ENCODE measurements around the gene CACNA1C. TPM values are rescaled to one million over a fixed set of nuclear protein-coding genes. Genes with fewer than 3 reads are reported as not detected.

The CACNA1C gene
- total and polyA plus RNA-seq, 2 donors (not counting 1 experiment from before 2014, with no cell fraction given): 7.6 to 11.4 TPM

DNA sequence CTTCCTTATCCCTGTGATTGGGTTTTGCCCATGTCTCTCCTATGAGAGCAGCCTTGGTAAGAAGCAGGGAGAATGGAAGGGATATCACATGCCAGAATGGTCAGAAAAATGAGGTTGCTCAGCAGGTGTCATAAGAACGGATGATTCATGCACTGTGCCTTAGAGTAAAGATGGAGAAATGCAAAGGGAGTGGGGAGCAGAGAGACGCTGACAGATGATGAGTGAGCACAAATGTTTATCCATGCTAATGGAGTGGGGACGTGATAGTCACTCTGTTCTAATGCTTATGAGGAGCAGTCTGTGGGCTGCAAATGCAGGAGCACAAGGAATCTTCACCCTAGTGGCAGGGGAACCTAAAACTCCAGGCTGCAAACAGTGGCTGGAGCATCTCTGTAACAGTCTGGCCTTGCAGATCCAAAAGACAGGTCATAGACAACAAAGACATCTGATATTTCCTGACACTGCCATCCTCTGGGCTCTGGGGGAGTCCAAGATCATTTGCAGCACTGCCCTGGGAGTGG is 243.2 kb downstream of the CACNA1C start:
- DNase-seq (ENCODE audit: low read depth in 2 of 2): peak; percentile 68 to 81
- Histone ChIP-seq H3K27ac (ENCODE audit: insufficient read depth, low read length) (no peak overlapping the region), H3K4me2 (ENCODE audit: extremely low read depth, insufficient read depth, low read length) (no peak overlapping the region), H3K27me3 (ENCODE audit: control insufficient read depth, insufficient read depth, low read length) (no peaks in the 10 kb centered on the region), H3K4me3 (replicated peaks in 1 of 4; ENCODE audit: control extremely low read depth in 1 of 4, insufficient read depth in 1 of 4, low read depth in 3 of 4, low read length in 4 of 4) (no peak overlapping the region), H3K9me3 (ENCODE audit: control insufficient read depth, insufficient read depth, low read depth, low read length) (no peaks in the 10 kb centered on the region), H4K20me1 (ENCODE audit: control insufficient read depth, extremely low read depth, insufficient read depth, low read length) (no peaks in the 10 kb centered on the region), H2AFZ (ENCODE audit: low read length) (no peak overlapping the region), H3K4me1 (ENCODE audit: control insufficient read depth, extremely low read depth, insufficient read depth, low read length) (peaks cover 17% of the 10 kb centered on the region), H3K36me3 (ENCODE audit: control insufficient read depth, insufficient read depth, low read length) (no peaks in the 10 kb centered on the region), H3K79me2 (ENCODE audit: control insufficient read depth, insufficient read depth, low read length) (no peaks in the 10 kb centered on the region), H3K9ac (ENCODE audit: insufficient read depth, low read length) (no peak overlapping the region)
- TF ChIP-seq EZH2 (IDR thresholded peaks at IDR 0.05; ENCODE audit: low read length, missing control alignments): no peak
- TF ChIP-seq, protein P1, sequence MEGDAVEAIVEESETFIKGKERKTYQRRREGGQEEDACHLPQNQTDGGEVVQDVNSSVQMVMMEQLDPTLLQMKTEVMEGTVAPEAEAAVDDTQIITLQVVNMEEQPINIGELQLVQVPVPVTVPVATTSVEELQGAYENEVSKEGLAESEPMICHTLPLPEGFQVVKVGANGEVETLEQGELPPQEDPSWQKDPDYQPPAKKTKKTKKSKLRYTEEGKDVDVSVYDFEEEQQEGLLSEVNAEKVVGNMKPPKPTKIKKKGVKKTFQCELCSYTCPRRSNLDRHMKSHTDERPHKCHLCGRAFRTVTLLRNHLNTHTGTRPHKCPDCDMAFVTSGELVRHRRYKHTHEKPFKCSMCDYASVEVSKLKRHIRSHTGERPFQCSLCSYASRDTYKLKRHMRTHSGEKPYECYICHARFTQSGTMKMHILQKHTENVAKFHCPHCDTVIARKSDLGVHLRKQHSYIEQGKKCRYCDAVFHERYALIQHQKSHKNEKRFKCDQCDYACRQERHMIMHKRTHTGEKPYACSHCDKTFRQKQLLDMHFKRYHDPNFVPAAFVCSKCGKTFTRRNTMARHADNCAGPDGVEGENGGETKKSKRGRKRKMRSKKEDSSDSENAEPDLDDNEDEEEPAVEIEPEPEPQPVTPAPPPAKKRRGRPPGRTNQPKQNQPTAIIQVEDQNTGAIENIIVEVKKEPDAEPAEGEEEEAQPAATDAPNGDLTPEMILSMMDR (conservative IDR thresholded peaks at IDR 0.05 in 1 of 2, IDR thresholded peaks at IDR 0.05 in 1 of 2; ENCODE audit: low read depth in 1 of 2, low read length in 2 of 2): peak in 1 of 2 donors; percentile 13

DNA sequence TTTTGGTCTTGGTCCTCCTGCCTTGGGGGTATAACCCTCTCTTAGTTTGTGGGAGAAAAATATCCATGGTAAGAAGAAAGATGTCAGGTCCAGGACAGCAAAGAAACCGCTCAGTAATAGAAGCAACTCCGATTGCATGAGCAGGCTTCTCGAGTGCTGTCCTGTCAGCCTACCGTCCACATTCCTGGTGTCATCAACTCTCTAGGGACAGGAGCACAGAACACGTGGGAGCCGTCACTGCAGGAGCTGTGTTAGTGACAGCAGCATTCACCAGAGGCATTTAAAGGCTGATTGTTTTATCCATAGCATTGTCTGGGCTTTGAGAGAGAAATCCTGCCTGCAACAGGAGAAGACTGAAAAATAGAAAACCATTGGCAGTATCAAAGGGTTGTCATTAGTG is 244.2 kb downstream of the CACNA1C start:
- no peak for TF ChIP-seq EZH2 (IDR thresholded peaks at IDR 0.05; ENCODE audit: low read length, missing control alignments)
- TF ChIP-seq, protein P1 (conservative IDR thresholded peaks at IDR 0.05 in 1 of 2, IDR thresholded peaks at IDR 0.05 in 1 of 2; ENCODE audit: low read depth in 1 of 2, low read length in 2 of 2): no peak
- no peak overlapping the region for H2AFZ ChIP-seq (ENCODE audit: low read length)
- H3K27me3 ChIP-seq (ENCODE audit: control insufficient read depth, insufficient read depth, low read length): no peaks in the 10 kb centered on the region
- no peak overlapping the region for H3K4me3 ChIP-seq (replicated peaks in 1 of 4; ENCODE audit: control extremely low read depth in 1 of 4, insufficient read depth in 1 of 4, low read depth in 3 of 4, low read length in 4 of 4)
- no peaks in the 10 kb centered on the region for H3K9me3 ChIP-seq (ENCODE audit: control insufficient read depth, insufficient read depth, low read depth, low read length)
- H3K9ac ChIP-seq (ENCODE audit: insufficient read depth, low read length): no peak overlapping the region
- H3K36me3 ChIP-seq (ENCODE audit: control insufficient read depth, insufficient read depth, low read length): no peaks in the 10 kb centered on the region
- no peak overlapping the region for H3K4me2 ChIP-seq (ENCODE audit: extremely low read depth, insufficient read depth, low read length)
- no peaks in the 10 kb centered on the region for H4K20me1 ChIP-seq (ENCODE audit: control insufficient read depth, extremely low read depth, insufficient read depth, low read length)
- DNase-seq (ENCODE audit: low read depth in 2 of 2): no peak
- no peaks in the 10 kb centered on the region for H3K79me2 ChIP-seq (ENCODE audit: control insufficient read depth, insufficient read depth, low read length)
- H3K27ac ChIP-seq (ENCODE audit: insufficient read depth, low read length): no peak overlapping the region
- peaks cover 25% of the 10 kb centered on the region for H3K4me1 ChIP-seq (ENCODE audit: control insufficient read depth, extremely low read depth, insufficient read depth, low read length)

DNA sequence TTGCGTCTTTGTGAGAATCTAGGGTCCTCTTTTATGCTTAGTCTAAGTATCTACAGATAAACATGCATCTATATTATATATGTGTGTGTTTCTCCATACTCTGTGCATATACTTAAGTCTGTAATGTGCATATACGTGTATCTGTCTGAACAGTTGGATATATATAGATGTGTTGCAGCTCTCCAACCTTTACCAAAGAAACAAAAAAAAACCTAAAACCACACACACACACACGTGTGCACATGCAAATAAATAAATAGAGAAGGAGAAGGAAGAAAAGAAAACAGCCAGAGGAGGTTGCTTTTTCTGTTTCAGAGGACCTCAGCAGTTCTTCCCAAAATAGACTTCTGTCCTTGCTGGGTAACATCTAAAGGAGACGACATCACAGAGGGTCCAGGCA is 244.9 kb downstream of the CACNA1C start:
- H3K36me3 ChIP-seq (ENCODE audit: control insufficient read depth, insufficient read depth, low read length): no peaks in the 10 kb centered on the region
- H3K4me2 ChIP-seq (ENCODE audit: extremely low read depth, insufficient read depth, low read length): no peak overlapping the region
- DNase-seq (ENCODE audit: low read depth in 2 of 2): no peak
- no peaks in the 10 kb centered on the region for H3K9me3 ChIP-seq (ENCODE audit: control insufficient read depth, insufficient read depth, low read depth, low read length)
- H3K4me3 ChIP-seq (replicated peaks in 1 of 4; ENCODE audit: control extremely low read depth in 1 of 4, insufficient read depth in 1 of 4, low read depth in 3 of 4, low read length in 4 of 4): no peak overlapping the region
- no peak overlapping the region for H2AFZ ChIP-seq (ENCODE audit: low read length)
- no peaks in the 10 kb centered on the region for H3K27me3 ChIP-seq (ENCODE audit: control insufficient read depth, insufficient read depth, low read length)
- no peaks in the 10 kb centered on the region for H4K20me1 ChIP-seq (ENCODE audit: control insufficient read depth, extremely low read depth, insufficient read depth, low read length)
- peaks cover 30% of the 10 kb centered on the region for H3K4me1 ChIP-seq (ENCODE audit: control insufficient read depth, extremely low read depth, insufficient read depth, low read length)
- no peaks in the 10 kb centered on the region for H3K79me2 ChIP-seq (ENCODE audit: control insufficient read depth, insufficient read depth, low read length)
- H3K9ac ChIP-seq (ENCODE audit: insufficient read depth, low read length): no peak overlapping the region
- H3K27ac ChIP-seq (ENCODE audit: insufficient read depth, low read length): no peak overlapping the region
- TF ChIP-seq, protein P1 (conservative IDR thresholded peaks at IDR 0.05 in 1 of 2, IDR thresholded peaks at IDR 0.05 in 1 of 2; ENCODE audit: low read depth in 1 of 2, low read length in 2 of 2): no peak
- no peak for TF ChIP-seq EZH2 (IDR thresholded peaks at IDR 0.05; ENCODE audit: low read length, missing control alignments)
